NCI-H82 (cell line): ENCODE data around the gene PRDM10.
"Not testable (repeated sequence)": the region's sequence is repeated elsewhere in the genome, so short reads cannot be mapped to it uniquely, and the experiment has no call there.

Experiments used
- DNase-seq: peaks from one replicate; lab custom pipeline; 2025; lab: John Stamatoyannopoulos, UW

PRDM10 gene

DNA sequence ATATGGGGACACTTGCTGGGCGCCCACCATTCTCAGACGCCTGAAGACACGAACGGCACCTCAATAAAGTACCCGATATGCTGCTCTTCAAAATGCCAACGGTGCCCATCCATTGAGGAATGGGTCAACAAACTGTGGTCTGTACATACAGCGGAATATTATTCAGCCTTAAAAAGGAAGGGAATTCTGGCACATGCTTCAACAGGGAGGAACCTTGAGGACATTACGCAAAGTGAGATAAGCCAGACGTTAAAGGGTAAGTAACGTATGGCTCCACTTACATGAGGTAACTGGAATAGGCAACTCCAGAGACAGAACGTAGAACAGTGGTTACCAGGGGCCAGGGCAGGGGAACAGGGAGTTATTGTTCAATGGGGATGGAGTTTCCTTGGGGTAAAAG lies 28.0 kb downstream of the PRDM10 start:
- DNase-seq: no peak

DNA sequence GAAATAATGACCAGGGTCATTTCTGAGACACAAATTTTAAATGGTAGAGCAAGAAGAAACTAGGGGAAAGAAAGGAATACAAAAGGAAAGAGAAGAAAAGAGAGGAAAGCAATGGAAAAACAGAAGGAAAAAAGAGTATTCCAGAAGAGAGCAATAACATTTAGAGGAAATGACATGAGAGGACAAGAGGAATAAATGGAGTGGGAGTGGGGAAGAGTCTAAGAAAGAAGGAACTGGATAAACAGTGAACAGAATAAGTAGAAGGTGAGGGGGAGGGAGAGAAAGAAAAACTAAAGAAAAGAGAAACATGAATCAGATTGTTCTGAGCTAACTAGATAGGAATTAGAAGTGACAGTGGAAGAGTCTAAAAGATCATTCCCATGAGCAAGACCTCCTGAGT lies 28.4 kb downstream of the PRDM10 start:
- DNase-seq: no peak

DNA sequence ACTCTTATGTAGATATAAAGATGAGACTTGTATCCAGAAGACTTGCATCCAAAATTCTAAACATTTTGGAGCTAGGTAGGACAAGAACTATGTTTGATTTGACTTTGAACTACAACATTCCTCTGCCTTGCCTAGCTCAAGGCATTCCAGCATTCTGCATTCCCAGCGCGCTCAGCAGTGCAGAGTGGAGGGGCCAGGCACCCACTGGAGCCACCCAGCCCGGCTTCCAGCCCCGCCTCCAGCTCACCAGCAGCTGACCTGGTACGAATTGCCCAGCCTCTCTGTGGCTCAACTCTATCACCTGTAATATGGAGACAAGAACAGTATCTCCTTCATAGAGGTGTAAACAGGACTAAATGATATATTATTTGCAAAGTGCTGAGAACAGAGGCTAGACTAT lies 28.8 kb downstream of the PRDM10 start:
- DNase-seq: no peak

DNA sequence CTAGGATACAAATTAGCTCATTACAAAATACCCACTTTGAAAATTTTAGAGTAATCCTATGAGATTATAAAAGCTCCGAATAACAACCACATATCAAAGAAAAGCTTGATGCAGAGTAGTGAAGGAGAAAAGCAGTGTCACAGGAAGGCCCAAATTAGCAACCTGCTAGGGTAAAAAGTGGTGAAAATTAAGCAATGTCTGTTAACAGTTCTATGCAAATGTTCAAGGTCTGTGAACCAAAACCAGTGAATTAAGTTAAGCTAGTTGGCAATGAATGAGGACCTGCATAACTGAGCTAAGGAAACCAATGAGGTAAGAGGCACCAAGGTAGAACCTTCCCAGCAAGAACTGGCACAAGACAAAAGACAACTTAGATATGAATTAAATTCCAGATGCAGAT lies 29.6 kb downstream of the PRDM10 start:
- DNase-seq: no peak

DNA sequence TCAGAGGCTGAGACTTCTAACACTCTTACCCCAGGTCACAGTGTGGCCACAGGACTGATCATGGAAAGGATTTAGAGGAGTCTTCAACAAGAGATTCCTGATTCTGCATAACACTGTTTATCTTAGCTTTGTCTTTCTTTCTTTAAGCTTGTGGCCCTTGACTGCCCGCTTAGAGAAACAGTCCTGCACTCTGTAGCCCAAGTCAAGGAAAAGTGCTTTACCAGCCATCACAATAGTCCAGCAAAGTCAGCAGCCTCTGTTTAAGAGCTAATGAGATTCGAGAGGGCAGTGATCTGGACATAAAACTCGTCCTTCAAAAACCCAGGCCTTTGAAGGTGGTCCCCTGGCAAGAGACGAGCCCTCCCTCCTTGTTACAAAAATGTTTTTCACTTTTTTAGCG lies 30.0 kb downstream of the PRDM10 start:
- no peak for DNase-seq

DNA sequence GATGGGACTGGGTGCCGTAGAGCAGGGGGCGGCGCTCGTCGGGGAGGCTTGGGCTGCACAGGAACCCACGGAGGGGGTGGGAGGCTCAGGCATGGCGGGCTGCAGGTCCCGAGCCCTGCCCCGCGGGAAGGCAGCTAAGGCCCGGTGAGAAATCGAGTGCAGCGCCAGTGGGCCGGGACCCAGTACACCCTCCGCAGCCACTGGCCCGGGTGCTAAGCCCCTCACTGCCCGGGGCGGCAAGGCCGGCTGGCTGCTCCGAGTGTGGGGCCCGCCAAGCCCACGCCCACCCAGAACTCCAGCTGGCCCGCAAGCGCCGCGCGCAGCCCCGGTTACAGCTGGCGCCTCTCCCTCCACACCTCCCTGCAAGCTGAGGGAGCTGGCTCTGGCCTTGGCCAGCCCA lies 30.8 kb downstream of the PRDM10 start:
- not testable (repeated sequence) for DNase-seq

DNA sequence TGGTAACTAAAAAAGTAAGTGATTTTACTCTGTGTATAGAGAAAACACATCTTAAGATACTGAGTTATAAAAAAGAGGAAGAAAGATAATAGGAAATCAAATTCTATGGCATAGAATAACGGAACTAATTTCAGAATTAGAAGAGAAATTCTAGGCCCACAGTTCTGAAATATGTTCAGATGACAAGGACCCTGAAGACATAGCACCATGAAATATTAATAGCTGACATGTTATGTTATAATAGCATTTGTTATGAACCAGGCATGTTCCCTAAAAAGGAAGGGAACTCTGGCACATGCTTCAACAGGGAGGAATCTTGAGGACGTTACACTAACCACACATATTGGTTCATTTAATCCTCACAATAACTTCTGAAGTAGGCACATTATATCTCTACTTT lies 32.7 kb downstream of the PRDM10 start:
- DNase-seq: no peak

DNA sequence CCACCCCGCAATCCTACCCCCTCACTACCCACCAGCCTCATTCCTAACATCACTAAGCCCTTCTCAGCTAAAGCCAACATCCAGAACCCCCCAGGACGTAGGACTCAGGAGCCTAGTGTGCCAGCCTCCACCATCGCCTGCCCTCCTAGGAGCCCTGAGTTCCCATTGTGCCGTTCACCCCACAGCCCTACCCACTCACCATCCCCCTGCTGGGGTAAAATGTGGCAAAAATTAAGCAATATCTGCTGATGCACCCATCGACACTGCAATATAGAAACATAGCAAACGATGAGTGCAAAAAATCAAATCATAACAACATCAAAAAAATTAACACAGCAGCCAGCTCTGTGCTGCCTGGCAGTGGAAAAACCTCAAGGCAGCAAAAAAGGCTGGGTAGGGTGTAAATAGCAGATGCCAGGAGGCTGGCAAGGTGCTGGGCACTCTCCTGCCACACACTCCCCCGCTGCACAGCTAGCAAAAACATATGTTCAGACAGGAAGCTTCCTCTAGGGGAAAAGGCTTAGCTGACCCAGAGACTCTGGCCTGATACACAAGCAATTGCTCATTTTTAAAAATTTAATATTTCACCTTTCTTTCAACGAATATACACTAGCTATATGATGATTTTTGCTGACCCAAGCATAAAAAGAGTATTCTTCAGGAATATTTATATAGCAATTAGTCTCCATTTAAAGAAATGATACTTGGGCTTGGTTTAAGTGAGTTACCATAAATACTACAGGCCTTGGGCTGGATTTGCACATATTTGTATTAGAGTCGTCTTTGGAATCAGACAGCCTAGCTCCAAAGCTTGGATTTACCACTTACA lies 33.8 kb downstream of the PRDM10 start:
- DNase-seq: no peak

DNA sequence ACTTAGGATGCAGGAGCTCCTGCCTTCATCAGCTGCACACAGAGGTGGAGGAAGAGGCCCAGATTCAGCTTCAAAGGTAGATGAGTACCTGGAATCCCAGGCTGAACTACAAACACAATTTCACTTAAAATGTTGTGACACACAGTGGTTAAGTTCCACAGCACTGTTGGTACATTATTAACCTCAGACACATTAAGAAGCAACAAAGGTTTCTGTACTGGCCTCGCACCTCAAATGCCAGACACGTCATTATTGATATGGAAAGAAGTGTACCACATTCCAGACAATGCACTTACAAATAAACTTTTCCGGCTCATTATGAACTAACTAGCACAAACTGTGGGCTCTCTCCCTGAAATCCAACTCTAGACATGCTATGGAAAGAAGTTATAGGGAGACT lies 34.6 kb downstream of the PRDM10 start:
- no peak for DNase-seq

DNA sequence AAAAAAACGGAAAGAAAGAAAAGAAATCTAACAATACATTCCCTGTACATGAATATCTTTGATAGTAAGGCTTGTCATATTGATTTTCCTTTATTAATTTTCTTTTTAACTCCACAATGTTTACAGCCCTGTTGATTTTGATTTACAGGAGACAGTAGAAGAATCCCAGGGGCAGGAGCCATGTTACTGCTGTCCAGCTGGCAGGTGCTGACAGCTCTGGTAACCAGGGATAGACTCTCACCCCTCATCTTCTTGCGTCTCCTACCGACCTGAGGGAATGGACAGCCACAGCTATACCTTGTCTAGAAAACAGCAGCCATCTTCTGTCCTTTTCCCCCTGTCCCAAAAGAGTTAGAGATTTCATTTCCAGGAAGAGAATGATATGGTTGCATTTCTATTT lies 37.4 kb downstream of the PRDM10 start:
- no peak for DNase-seq

DNA sequence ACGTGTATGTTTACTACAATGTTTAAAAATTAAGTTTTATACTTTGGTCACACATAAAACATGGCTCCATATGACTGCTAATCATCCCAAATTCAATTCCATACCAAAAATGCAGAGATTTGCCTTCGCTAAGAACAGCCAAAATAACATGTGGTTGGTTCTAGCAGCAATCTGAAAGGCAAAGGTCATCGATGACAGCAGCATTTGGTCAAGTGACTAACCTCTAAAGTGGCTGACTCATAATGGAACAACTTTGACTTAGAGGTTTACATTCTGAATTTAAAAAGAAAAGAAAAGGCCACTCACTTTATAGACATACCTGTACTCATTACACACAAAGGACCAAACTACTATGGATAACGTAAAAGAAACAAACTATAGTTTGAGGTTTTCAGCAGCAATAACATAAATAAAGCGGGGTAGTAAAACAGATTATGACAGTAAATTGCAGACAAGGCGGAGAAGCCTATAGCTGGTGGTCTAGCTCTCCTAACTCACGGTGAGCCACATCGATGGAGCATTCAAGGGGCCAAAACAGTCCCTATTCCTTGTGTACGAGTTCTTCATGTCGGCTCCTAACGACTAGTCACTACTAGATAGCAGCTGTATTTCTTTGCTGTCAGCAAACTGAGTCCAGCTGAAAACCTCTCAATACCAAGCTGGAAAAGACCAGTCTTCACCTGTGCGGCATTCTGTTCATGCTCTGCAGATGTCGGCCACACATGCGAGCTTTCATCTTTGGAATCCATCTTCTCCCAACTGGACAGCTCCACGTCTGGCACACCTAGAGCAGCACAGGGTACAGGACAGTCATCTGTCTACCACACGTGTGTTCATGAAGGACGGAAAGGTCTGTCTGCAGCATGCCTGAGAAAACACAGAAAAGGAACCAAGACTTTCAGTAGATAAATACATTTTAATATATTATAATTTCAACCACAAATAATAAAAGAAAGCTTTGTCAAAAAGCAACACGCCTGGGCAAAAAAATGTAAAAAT lies 42.1 kb downstream of the PRDM10 start:
- no peak for DNase-seq

DNA sequence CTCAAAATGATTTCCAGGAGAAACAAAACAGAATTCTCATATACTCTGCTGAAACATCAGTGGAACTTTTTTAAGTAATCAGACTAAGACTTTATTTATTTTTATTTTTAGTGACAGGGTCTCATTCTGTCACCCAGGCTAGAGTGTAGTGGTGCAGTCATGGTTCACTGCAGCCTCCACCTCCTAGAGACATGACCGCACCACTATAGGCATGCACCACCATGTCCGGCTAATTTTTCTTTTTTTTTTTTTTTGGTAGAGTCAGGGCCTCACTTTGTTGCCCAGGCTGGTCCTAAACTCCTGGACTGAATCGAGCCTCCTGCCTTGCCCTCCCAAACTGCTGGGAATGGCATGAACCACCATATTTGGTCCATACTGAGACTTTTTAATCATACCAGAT lies 42.9 kb downstream of the PRDM10 start:
- DNase-seq: no peak

DNA sequence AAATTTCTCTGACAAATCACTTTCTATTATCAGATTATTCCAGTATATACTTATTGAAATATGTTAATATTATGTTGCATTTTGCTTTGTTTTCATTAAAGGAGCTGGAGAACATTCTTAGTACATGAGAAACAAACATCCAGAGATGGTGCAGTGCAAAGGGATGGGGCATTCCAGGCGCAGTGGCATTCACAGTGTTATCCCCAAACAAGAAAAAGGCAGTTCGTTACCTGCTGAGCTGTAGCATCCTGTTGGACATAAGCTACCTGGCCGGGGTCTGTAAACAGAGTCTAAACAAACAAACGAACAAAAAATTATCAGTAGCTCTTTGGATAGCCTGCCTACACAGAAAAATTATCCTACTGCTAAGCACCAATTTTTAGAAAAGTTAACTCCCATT lies 47.4 kb downstream of the PRDM10 start:
- DNase-seq: no peak

DNA sequence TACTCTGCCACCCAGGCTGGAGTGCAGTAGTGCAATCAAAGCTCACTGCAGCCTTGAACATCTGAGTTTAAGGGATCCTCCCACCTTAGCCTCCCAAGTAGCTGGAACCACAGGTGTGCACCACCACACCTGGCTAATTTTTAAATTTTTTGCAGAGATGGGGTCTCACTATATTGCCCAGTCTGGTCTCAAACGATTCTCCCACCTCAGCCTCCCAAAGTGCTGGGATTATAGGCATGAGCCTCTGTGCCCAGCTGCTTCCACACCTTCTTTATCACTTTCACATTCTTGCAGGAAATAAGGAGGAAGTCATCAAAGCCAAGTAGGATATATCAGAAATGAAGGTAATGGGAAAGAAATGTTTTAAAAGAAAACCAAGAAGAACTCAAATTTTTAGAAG lies 47.9 kb downstream of the PRDM10 start:
- not testable (repeated sequence) for DNase-seq

DNA sequence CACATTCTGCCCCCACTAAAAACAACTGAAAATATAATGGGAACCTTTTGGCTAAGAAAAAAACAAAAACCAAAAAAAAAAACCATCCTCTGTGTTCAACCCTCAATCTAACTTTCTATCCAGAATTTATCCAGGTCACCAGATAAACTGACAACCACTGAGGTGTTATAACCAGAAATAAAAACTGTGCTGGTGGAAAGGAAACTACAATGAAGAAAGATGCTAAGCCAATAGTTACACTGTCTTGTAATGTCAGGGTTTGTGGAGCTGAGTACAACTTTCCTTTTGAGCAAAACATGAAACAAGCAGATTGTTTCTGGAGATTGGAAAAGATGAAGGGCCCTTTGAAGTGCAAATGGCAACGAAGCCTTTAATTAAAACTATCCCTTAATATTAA lies 50.8 kb downstream of the PRDM10 start:
- no peak for DNase-seq

DNA sequence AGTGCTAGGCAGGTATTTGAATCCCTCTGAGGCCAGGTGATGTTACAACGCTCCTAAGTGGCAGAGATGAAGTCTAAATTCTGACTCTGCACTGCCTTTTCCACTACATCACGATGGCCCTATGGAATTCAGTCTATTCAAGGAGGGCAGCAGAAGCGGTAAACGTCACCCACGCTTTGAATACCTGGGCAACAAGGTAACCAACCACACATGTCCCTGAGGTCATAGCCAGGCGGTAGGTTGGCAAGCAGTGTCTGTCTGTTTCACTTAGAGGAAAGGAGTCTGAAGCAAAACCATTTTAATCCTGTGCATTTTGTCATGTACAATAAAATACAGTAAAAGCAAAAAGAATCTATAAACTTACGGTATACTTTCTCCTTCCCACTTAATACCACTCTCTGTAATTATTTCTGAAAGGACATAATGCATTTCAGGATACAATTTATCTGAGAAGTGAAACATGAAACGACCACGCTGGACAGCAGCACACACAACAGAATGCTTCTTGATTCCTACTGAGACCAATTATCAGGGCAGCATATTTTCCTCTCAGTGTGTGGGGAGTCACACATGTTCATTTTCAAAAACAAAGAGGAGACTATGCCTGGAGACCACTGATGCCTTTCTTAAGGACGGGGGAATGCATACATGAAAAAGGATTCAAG lies 51.3 kb downstream of the PRDM10 start:
- no peak for DNase-seq

DNA sequence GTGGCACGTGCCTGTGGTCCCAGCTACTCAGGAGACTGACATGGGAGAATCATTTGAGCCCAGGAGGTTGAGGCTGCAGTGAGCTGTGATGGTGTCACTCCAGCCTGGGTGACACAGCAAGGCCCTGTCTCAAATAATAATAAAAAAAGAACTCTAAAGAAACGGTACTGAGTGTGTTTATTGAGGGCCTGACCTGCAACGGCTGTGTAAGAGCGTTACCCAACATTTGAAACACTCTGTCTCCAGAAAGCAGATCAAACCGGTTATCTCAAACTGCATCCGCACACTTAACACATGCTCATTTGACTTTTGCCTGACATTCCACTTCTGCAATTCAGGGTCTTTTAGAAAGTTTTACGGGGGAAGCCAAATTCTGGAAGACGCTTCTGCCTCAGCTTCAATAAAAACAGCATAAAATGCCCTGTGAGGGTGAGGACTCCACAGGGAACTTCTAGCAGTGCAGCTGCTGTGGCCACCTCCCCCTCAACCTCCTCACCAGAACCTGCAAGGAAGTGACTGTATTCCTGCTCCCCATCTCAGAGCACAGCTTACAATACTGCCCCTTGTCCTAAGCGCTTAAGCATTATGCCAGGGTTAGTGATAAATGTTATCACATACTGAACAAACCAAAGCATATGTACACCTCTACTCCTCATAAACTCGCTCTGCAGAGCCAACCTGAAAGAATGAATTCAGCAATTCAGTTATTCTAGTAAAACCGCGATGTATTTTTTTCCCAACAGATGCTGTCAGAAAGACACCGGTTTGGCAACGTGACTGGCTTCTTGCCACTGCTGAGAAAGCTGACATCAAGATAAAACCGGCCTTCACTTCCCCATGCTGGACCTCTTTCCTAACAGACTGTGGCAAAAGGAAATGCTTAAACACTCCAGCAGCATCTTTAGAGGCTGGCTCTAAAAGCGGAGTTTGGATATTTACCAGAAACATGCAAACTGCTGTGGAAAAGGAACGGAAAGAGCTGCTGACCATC lies 52.2 kb downstream of the PRDM10 start:
- no peak for DNase-seq

DNA sequence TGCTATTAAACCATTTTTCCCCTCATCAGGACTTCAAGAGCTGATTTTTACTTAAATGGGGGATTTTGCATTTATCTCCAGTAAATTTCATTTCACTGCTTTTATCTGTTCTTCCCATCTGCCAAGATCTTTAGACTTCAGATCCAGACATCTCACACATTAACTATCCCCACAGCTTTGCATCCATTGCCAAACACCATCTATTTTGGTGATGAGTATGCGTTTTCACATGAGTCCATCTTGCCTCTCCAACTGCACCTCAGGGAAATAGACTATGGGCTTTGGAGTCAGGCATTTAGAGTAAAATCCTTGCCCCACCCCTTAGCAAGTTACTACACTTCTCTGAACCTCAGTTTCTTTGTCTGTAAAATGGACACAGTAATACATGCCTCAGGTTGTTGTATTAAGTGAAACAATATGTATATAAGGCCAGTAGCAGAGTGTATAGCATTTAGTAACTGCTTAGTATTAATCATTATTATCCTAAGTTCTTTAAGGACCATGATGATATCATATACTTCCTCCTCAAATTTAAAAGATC lies 53.6 kb downstream of the PRDM10 start:
- no peak for DNase-seq

DNA sequence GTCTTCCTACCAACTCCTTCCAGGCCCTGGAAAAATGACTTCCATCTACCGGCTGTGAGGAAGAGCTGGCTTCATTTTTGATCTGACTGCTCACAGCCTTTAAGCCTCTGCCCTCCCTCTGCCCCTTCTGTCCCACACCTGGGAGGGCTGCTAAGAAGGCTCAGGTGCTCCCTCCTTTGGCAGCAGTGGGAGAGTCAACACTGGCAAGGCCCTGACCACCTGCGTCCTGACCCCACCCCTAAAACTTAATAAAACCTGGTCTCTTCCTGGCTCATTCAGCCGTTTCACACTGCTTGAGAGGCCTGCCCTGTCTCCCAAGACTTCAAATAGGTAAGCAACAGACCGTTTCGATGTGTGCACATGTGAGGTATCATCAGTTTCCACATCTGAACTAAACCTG lies 55.2 kb downstream of the PRDM10 start:
- DNase-seq: no peak

DNA sequence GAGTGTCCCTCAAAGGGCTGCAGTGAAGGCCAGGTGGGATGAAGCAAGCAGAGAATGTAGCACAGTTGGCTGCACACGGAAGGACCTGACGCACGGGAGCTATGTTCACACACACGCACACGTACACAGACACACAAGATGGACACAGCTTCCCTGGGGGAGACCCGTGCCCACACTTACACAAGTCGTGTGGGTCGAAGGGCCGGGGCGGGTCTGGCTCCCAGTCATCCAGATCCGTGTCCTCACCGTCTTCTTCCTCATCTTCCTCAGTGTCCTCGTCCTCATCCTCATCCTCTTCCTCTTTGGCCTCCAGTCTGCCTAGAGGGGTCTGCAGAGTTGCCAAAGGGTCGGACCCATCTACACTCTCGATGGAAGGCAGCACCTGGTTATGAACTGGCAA lies 55.7 kb downstream of the PRDM10 start:
- DNase-seq: no peak

DNA sequence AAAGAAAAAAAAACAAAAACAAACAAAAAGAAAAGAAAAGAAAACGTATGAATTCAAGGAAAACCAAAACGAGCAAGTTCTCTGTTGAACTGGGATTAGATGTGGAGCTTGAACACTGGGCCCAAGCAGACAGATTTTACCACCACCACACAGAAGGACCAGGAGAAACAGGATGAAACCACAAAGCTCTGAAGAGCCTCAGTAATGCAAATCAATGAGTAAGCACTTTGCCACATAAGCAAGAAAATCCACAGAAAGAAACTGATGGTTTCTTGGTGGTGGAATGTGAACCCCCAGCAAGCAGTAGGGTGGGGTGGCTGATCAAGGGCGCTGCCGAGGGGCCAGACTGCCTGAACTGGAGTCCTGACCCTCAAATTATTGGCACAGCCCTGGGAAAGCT lies 56.4 kb downstream of the PRDM10 start:
- no peak for DNase-seq
